Activated CD8-positive, alpha-beta T cell treated with anti-CD3 and anti-CD28 coated beads, Interleukin-2, amount 10 ng/mL, durations not matched to agents 7 days and 5 days (primary cell): ENCODE data around the gene DIS3L2. TPM values are rescaled to one million over a fixed set of nuclear protein-coding genes. Genes with fewer than 3 reads are reported as not detected.

Source experiments
- ATAC-seq: fragments of 150-1000 bp; cut with Tn5 transposase; one replicate; pipeline ENCODE4 v1.10.0; 2021; ENCODE audit warnings: moderate library complexity
- CTCF ChIA-PET: fragments of 350-600 bp; sonication (Branson Sonifier 250); formaldehyde crosslinking; loops from one replicate; lab custom pipeline; 2021; ENCODE audit warnings: antibody characterized with exemption; lab: Charles Lee
- POLR2A ChIA-PET: fragments of 350-600 bp; sonication (Branson Sonifier 250); formaldehyde crosslinking; loops from one replicate; lab custom pipeline; 2021; ENCODE audit warnings: antibody characterized with exemption; lab: Charles Lee
- DNase-seq: peaks from one replicate; pipeline ENCODE4 v3.0.0-alpha.2; 2020
- H3K27ac Mint-ChIP-seq: one replicate; pipeline ENCODE4 v1.8.0; 2021; ENCODE audit warnings: mild to moderate bottlenecking, mixed read lengths
- H3K27me3 Mint-ChIP-seq: one replicate; pipeline ENCODE4 v1.8.0; 2021; ENCODE audit warnings: low read depth, mixed read lengths
- H3K36me3 Mint-ChIP-seq: one replicate; pipeline ENCODE4 v1.8.0; 2021; ENCODE audit warnings: low read depth, mixed read lengths
- H3K4me1 Mint-ChIP-seq: one replicate; pipeline ENCODE4 v1.8.0; 2021; ENCODE audit warnings: low read depth, mixed read lengths
- H3K4me3 Mint-ChIP-seq: one replicate; pipeline ENCODE4 v1.8.0; 2021; ENCODE audit warnings: mild to moderate bottlenecking, mixed read lengths
- H3K9me3 Mint-ChIP-seq: one replicate; pipeline ENCODE4 v1.8.0; 2022; ENCODE audit warnings: mixed read lengths; ENCODE audit not compliant: insufficient read depth
- total RNA-seq, 2 experiments: library from RNA; stranded (reverse); gene quantifications; one replicate each; pipeline ENCODE4 v1.2.3, GENCODE V29; 2021

DIS3L2 gene
- total RNA-seq, 2 experiments from 2014 or later = 32.2 to 36.2 TPM

GRCh38 chr2:232076736-232077135 lies 115.2 kb downstream of the DIS3L2 start:
- no peaks in the 10 kb centered on the region for H3K27me3 Mint-ChIP-seq
- no peaks in the 10 kb centered on the region for H3K9me3 Mint-ChIP-seq
- H3K4me3 Mint-ChIP-seq = no peak overlapping the region
- no peaks in the 10 kb centered on the region for H3K36me3 Mint-ChIP-seq
- ATAC-seq = no peak
- DNase-seq = no peak
- ChIA-PET POLR2A (no interaction called here), CTCF (no interaction called here)
- no peak overlapping the region for H3K27ac Mint-ChIP-seq
- peaks cover 8% of the 10 kb centered on the region for H3K4me1 Mint-ChIP-seq

- H3K4me3 Mint-ChIP-seq = no peak overlapping the region
- no peak overlapping the region for H3K27ac Mint-ChIP-seq
- H3K27me3 Mint-ChIP-seq = no peaks in the 10 kb centered on the region
- no peak for ATAC-seq
- peaks cover 11% of the 10 kb centered on the region for H3K36me3 Mint-ChIP-seq
- ChIA-PET CTCF (no interaction called here), POLR2A (no interaction called here)
- peaks cover 4% of the 10 kb centered on the region for H3K9me3 Mint-ChIP-seq
- no peaks in the 10 kb centered on the region for H3K4me1 Mint-ChIP-seq
- no peak for DNase-seq
Observed at GRCh38 chr2:232085164-232085563, 123.7 kb downstream of the DIS3L2 start.

GRCh38 chr2:232085826-232086425 lies 124.4 kb downstream of the DIS3L2 start:
- CTCF ChIA-PET = no interaction called here

GRCh38 chr2:232088771-232089170 lies 127.3 kb downstream of the DIS3L2 start:
- H3K27me3 Mint-ChIP-seq = no peaks in the 10 kb centered on the region
- peaks cover under 1% of the 10 kb centered on the region for H3K9me3 Mint-ChIP-seq
- H3K4me3 Mint-ChIP-seq = no peak overlapping the region
- POLR2A ChIA-PET = no interaction called here
- ATAC-seq (no peak), DNase-seq (no peak)
- no peak overlapping the region for H3K27ac Mint-ChIP-seq
- no peaks in the 10 kb centered on the region for H3K4me1 Mint-ChIP-seq
- CTCF ChIA-PET = no interaction called here
- peaks cover 7% of the 10 kb centered on the region for H3K36me3 Mint-ChIP-seq

More at GRCh38 chr2:232085826-232086425, 124.4 kb downstream of the DIS3L2 start:
- POLR2A ChIA-PET = no interaction called here
- H3K9me3 Mint-ChIP-seq = peaks cover 4% of the 10 kb centered on the region
- no peak overlapping the region for H3K4me3 Mint-ChIP-seq
- no peak for DNase-seq
- no peaks in the 10 kb centered on the region for H3K4me1 Mint-ChIP-seq
- peaks cover 11% of the 10 kb centered on the region for H3K36me3 Mint-ChIP-seq
- H3K27ac Mint-ChIP-seq = no peak overlapping the region
- H3K27me3 Mint-ChIP-seq = no peaks in the 10 kb centered on the region
- ATAC-seq = no peak

GRCh38 chr2:232094201-232094600 lies 132.7 kb downstream of the DIS3L2 start:
- no peaks in the 10 kb centered on the region for H3K27me3 Mint-ChIP-seq
- CTCF ChIA-PET = no interaction called here
- peaks cover 41% of the 10 kb centered on the region for H3K36me3 Mint-ChIP-seq
- no peak for DNase-seq
- no peak for ATAC-seq
- POLR2A ChIA-PET = no interaction called here
- H3K9me3 Mint-ChIP-seq = peaks cover 34% of the 10 kb centered on the region
- no peak overlapping the region for H3K27ac Mint-ChIP-seq
- no peak overlapping the region for H3K4me3 Mint-ChIP-seq
- peaks cover 13% of the 10 kb centered on the region for H3K4me1 Mint-ChIP-seq

- ChIA-PET POLR2A (no interaction called here), CTCF (no interaction called here)
- Mint-ChIP-seq H3K36me3 (peaks cover 41% of the 10 kb centered on the region), H3K27ac (no peak overlapping the region), H3K4me3 (no peak overlapping the region), H3K9me3 (peaks cover 34% of the 10 kb centered on the region), H3K4me1 (peaks cover 13% of the 10 kb centered on the region), H3K27me3 (no peaks in the 10 kb centered on the region)
- ATAC-seq (no peak), DNase-seq (no peak)
Observed at GRCh38 chr2:232094883-232095282, 133.4 kb downstream of the DIS3L2 start.

- ATAC-seq = peak; percentile 30
Observed at GRCh38 chr2:232097260-232097659, 135.7 kb downstream of the DIS3L2 start.

GRCh38 chr2:232097758-232098157 lies 136.2 kb downstream of the DIS3L2 start:
- H3K27me3 Mint-ChIP-seq = no peaks in the 10 kb centered on the region
- POLR2A ChIA-PET = no interaction called here

More at GRCh38 chr2:232097260-232097659, 135.7 kb downstream of the DIS3L2 start:
- peaks cover 34% of the 10 kb centered on the region for H3K9me3 Mint-ChIP-seq
- peak overlapping the region; percentile 59 for H3K27ac Mint-ChIP-seq
- H3K4me3 Mint-ChIP-seq = no peak overlapping the region
- peaks cover 13% of the 10 kb centered on the region for H3K4me1 Mint-ChIP-seq
- ChIA-PET CTCF (no interaction called here), POLR2A (no interaction called here)
- DNase-seq = no peak
- no peaks in the 10 kb centered on the region for H3K27me3 Mint-ChIP-seq
- peaks cover 43% of the 10 kb centered on the region for H3K36me3 Mint-ChIP-seq

GRCh38 chr2:232102380-232102779 lies 140.9 kb downstream of the DIS3L2 start:
- Mint-ChIP-seq H3K9me3 (peaks cover 5% of the 10 kb centered on the region), H3K27ac (no peak overlapping the region), H3K36me3 (peaks cover 12% of the 10 kb centered on the region), H3K4me3 (no peak overlapping the region), H3K27me3 (no peaks in the 10 kb centered on the region), H3K4me1 (peaks cover 6% of the 10 kb centered on the region)
- ATAC-seq (no peak), DNase-seq (no peak)
- POLR2A ChIA-PET = no interaction called here
- CTCF ChIA-PET = no interaction called here

More at GRCh38 chr2:232097758-232098157, 136.2 kb downstream of the DIS3L2 start:
- Mint-ChIP-seq H3K27ac (peak overlapping the region; percentile 39), H3K4me3 (no peak overlapping the region), H3K9me3 (peaks cover 34% of the 10 kb centered on the region), H3K36me3 (peaks cover 43% of the 10 kb centered on the region), H3K4me1 (peaks cover 13% of the 10 kb centered on the region)
- DNase-seq (no peak), ATAC-seq (no peak)
- CTCF ChIA-PET = no interaction called here

- Mint-ChIP-seq H3K27ac (no peak overlapping the region), H3K4me3 (no peak overlapping the region), H3K9me3 (peaks cover 5% of the 10 kb centered on the region), H3K36me3 (peaks cover 5% of the 10 kb centered on the region), H3K27me3 (no peaks in the 10 kb centered on the region), H3K4me1 (no peaks in the 10 kb centered on the region)
- DNase-seq (no peak), ATAC-seq (no peak)
- POLR2A ChIA-PET = no interaction called here
- CTCF ChIA-PET = no interaction called here
Observed at GRCh38 chr2:232103140-232103737, 141.7 kb downstream of the DIS3L2 start.

GRCh38 chr2:232104076-232104646 lies 142.6 kb downstream of the DIS3L2 start:
- POLR2A ChIA-PET = no interaction called here
- Mint-ChIP-seq H3K27me3 (no peaks in the 10 kb centered on the region), H3K36me3 (peaks cover 2% of the 10 kb centered on the region), H3K4me1 (no peaks in the 10 kb centered on the region), H3K4me3 (no peak overlapping the region), H3K27ac (no peak overlapping the region), H3K9me3 (no peaks in the 10 kb centered on the region)
- CTCF ChIA-PET = no interaction called here
- ATAC-seq (no peak), DNase-seq (no peak)

- no peak for ATAC-seq
- DNase-seq = no peak
- Mint-ChIP-seq H3K36me3 (peaks cover 9% of the 10 kb centered on the region), H3K9me3 (no peaks in the 10 kb centered on the region), H3K27me3 (no peaks in the 10 kb centered on the region), H3K4me1 (peaks cover 15% of the 10 kb centered on the region), H3K27ac (no peak overlapping the region), H3K4me3 (no peak overlapping the region)
- ChIA-PET CTCF (no interaction called here), POLR2A (no interaction called here)
Observed at GRCh38 chr2:232111551-232111950, 150.0 kb downstream of the DIS3L2 start.
